ENCODE results near the gene FAM78A. TPM values are rescaled to one million over a fixed set of nuclear protein-coding genes. Genes with fewer than 3 reads are reported as not detected.

The FAM78A gene
- total RNA-seq, 1 experiment from 2014 or later, result 3.4 TPM

- no peaks in the 10 kb centered on the region for H3K27me3 ChIP-seq (ENCODE audit: insufficient read depth, low read length)
- H3K4me3 ChIP-seq (replicated peaks in 1 of 2; ENCODE audit: low read depth in 1 of 2, low read length in 2 of 2), result peak overlapping the region; percentile 41 to 62
- peak overlapping the region; percentile 3 for H2AFZ ChIP-seq (ENCODE audit: low read depth, low read length, poor library complexity, severe bottlenecking)
- no TSS peak for BruUV-seq (replicated peaks)
- CTCF ChIA-PET, result no interaction called here
- intact Hi-C loops (cut with micrococcal nuclease), result no loop called here
- peak; percentile 35 for DNase-seq (ENCODE audit: low read depth, low spot score)
- H3K4me2 ChIP-seq (ENCODE audit: low read length), result peak overlapping the region; percentile 83
- no peaks in the 10 kb centered on the region for H3K9me2 ChIP-seq (ENCODE audit: insufficient read depth)
- H3K4me1 ChIP-seq (ENCODE audit: control insufficient read depth in 1 of 2, insufficient read depth in 2 of 2, low read length in 2 of 2), result peaks cover 0 to 8% of the 10 kb centered on the region in 2 experiments; a peak in 1 of 4 replicates
- peak; percentile 89 for ATAC-seq
- no peaks in the 10 kb centered on the region for H3K79me2 ChIP-seq (ENCODE audit: insufficient read depth, low read length)
- no peaks in the 10 kb centered on the region for H3K36me3 ChIP-seq (ENCODE audit: control insufficient read depth in 1 of 2, insufficient read depth in 2 of 2, low read length in 2 of 2)
- peak overlapping the region; percentile 50; the same call in 1 of the 2 replicates for H3K9ac ChIP-seq (ENCODE audit: low read length)
- TF ChIP-seq EZH2phosphoT487 (IDR thresholded peaks at IDR 0.05; ENCODE audit: borderline replicate concordance) (no peak), TCF7L2 (IDR thresholded peaks at IDR 0.05; ENCODE audit: borderline replicate concordance, extremely low read depth, insufficient read depth, insufficient read length) (no peak), ZNF274 (IDR thresholded peaks at IDR 0.05; ENCODE audit: low read depth, low read length) (no peak), YY1 (IDR thresholded peaks at IDR 0.05; ENCODE audit: extremely low read depth, insufficient replicate concordance, low read depth, low read length) (peak; percentile 81), POLR2AphosphoS5 (IDR thresholded peaks at IDR 0.05; ENCODE audit: low read depth, low read length) (peak; percentile 27; the same call in 1 of the 2 replicates)
- no peaks in the 10 kb centered on the region for H4K20me1 ChIP-seq (ENCODE audit: insufficient read depth)
- RAD21 ChIA-PET (ENCODE audit: low non-redundant PET in 1 of 2, low total read pairs in 2 of 2, uncharacterized antibody in 2 of 2, unreplicated experiment in 2 of 2), result no interaction called here
- POLR2A ChIA-PET, result interaction anchor here (0.6 kb wide), 1 partner anchor 194 kb away, joined by 8 read pairs; no protein-coding TSS in a partner anchor
- H3K27ac ChIP-seq (ENCODE audit: low read depth, low read length), result no peak overlapping the region; the same call in 1 of the 2 replicates
- no peaks in the 10 kb centered on the region for H3K9me3 ChIP-seq (ENCODE audit: control insufficient read depth in 1 of 2, insufficient read depth in 1 of 2, low read depth in 1 of 2, low read length in 2 of 2)
Observed at GRCh38 chr9:131277910-131278701, 1.8 kb upstream of the FAM78A start.

- ChIA-PET POLR2A (no interaction called here), CTCF (no interaction called here)
- peak overlapping the region; percentile 50 for H3K9ac ChIP-seq (ENCODE audit: low read length)
- TF ChIP-seq SIN3A (IDR thresholded peaks at IDR 0.05; ENCODE audit: low read depth) (no peak), CBX3 (IDR thresholded peaks at IDR 0.05; ENCODE audit: low read depth) (no peak), ZNF274 (IDR thresholded peaks at IDR 0.05; ENCODE audit: low read depth, low read length) (no peak), EZH2 (IDR thresholded peaks at IDR 0.05) (no peak), FOSL1 (IDR thresholded peaks at IDR 0.05; ENCODE audit: low read depth) (no peak), CEBPB (IDR thresholded peaks at IDR 0.05; ENCODE audit: low read depth) (no peak), EGR1 (IDR thresholded peaks at IDR 0.05; ENCODE audit: low read depth) (no peak), RAD21 (IDR thresholded peaks at IDR 0.05; ENCODE audit: low read depth) (no peak), ZFX (IDR thresholded peaks at IDR 0.05) (no peak), TCF7L2 (IDR thresholded peaks at IDR 0.05; ENCODE audit: borderline replicate concordance, extremely low read depth, insufficient read depth, insufficient read length) (no peak), EZH2phosphoT487 (IDR thresholded peaks at IDR 0.05; ENCODE audit: borderline replicate concordance) (no peak), SRF (IDR thresholded peaks at IDR 0.05; ENCODE audit: low read depth) (no peak), YY1 (IDR thresholded peaks at IDR 0.05; ENCODE audit: extremely low read depth, insufficient replicate concordance, low read depth, low read length) (no peak), POLR2A (IDR thresholded peaks at IDR 0.05; ENCODE audit: borderline replicate concordance, extremely low read depth, insufficient read depth, insufficient read length) (no peak), MAX (IDR thresholded peaks at IDR 0.05) (no peak), POLR2AphosphoS5 (IDR thresholded peaks at IDR 0.05; ENCODE audit: low read depth, low read length) (no peak), CTCF (IDR thresholded peaks at IDR 0.05 in 2 of 3, conservative IDR thresholded peaks at IDR 0.05 in 1 of 3; ENCODE audit: borderline replicate concordance in 1 of 3, insufficient read depth in 1 of 3, low read depth in 2 of 3, low read length in 2 of 3) (no peak)
Observed at GRCh38 chr9:131277287-131277909, 1.1 kb upstream of the FAM78A start.

More at GRCh38 chr9:131277287-131277909, 1.1 kb upstream of the FAM78A start:
- RAD21 ChIA-PET (ENCODE audit: low non-redundant PET in 1 of 2, low total read pairs in 2 of 2, uncharacterized antibody in 2 of 2, unreplicated experiment in 2 of 2), result no interaction called here
- H2AFZ ChIP-seq (ENCODE audit: low read depth, low read length, poor library complexity, severe bottlenecking), result no peak overlapping the region
- peak overlapping the region; percentile 83 for H3K4me2 ChIP-seq (ENCODE audit: low read length)
- intact Hi-C loops (cut with micrococcal nuclease), result no loop called here
- BruUV-seq (replicated peaks), result no TSS peak
- peak overlapping the region; percentile 40; the same call in 1 of the 2 replicates for H3K27ac ChIP-seq (ENCODE audit: low read depth, low read length)
- no peaks in the 10 kb centered on the region for H3K27me3 ChIP-seq (ENCODE audit: insufficient read depth, low read length)
- H3K79me2 ChIP-seq (ENCODE audit: insufficient read depth, low read length), result no peaks in the 10 kb centered on the region
- ATAC-seq (peak; percentile 37), DNase-seq (ENCODE audit: low read depth, low spot score) (no peak)
- H4K20me1 ChIP-seq (ENCODE audit: insufficient read depth), result no peaks in the 10 kb centered on the region
- no peaks in the 10 kb centered on the region for H3K9me3 ChIP-seq (ENCODE audit: control insufficient read depth in 1 of 2, insufficient read depth in 1 of 2, low read depth in 1 of 2, low read length in 2 of 2)
- H3K9me2 ChIP-seq (ENCODE audit: insufficient read depth), result no peaks in the 10 kb centered on the region
- no peaks in the 10 kb centered on the region for H3K36me3 ChIP-seq (ENCODE audit: control insufficient read depth in 1 of 2, insufficient read depth in 2 of 2, low read length in 2 of 2)
- peak overlapping the region; percentile 41 to 62 for H3K4me3 ChIP-seq (replicated peaks in 1 of 2; ENCODE audit: low read depth in 1 of 2, low read length in 2 of 2)
- peaks cover 0 to 8% of the 10 kb centered on the region in 2 experiments; a peak in 1 of 4 replicates for H3K4me1 ChIP-seq (ENCODE audit: control insufficient read depth in 1 of 2, insufficient read depth in 2 of 2, low read length in 2 of 2)

All from HCT116 (cell line).